IPS-NIHi7 (cell line): ENCODE data around the gene LHX8.

Source experiments
- DNase-seq: peaks from one replicate; pipeline ENCODE4 v3.0.0; 2012; ENCODE audit warnings: mixed read lengths; ENCODE audit errors: extremely low spot score

The LHX8 gene

GRCh38 chr1:75203415-75204277 lies 69.5 kb downstream of the LHX8 start:
- peak; percentile 51 for DNase-seq

GRCh38 chr1:75208862-75209261 lies 74.7 kb downstream of the LHX8 start:
- no peak for DNase-seq
